RWPE1 (cell line): ENCODE results near the gene FAM222A.

Experiments used
- CTCF ChIA-PET: fragments of 350-600 bp; sonication (Branson Sonifier 250); formaldehyde crosslinking; extraction: SDS; loops from one replicate; lab custom pipeline; 2021; lab: Yijun Ruan, JAX
- POLR2A ChIA-PET: fragments of 400-600 bp; formaldehyde crosslinking; extraction: SDS; loops from one replicate; lab custom pipeline; 2020; ENCODE audit warnings: antibody characterized with exemption; ENCODE audit not compliant: low non-redundant PET; lab: Yijun Ruan, JAX
- DNase-seq: peaks from one replicate; pipeline ENCODE4 v3.0.0; 2012; ENCODE audit warnings: low spot score
- H3K27ac ChIP-seq: fragments of 450-650 bp; 2 replicates; pipeline ENCODE4 v1.5.1; 2017
- CTCF ChIP-seq: fragments of 450-650 bp; conservative IDR thresholded peaks from 2 replicates; pipeline ENCODE4 v1.5.1; 2017; ENCODE audit warnings: low read depth, mild to moderate bottlenecking

Gene FAM222A

DNA sequence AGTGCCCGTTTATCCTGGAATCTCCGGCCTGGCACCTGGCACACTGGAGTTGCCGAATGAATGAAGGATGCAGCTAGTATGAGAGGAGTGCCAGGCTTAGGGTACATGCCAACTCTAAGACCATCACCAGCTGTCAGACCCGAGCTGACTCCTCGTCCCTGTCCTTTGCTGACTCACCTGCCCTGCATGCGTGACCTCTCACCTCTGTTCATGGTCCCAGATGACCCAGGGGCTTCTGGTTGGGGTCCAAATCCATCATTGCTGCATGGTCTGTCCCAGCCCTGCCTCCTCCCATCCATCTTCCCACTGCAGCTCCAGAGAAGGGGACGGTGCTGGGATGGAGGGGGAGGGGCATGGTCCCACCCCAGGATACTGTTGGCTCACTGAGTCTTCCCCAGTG lies 9.9 kb upstream of the FAM222A start:
- POLR2A ChIA-PET = no interaction called here
- TF ChIP-seq CTCF = no peak
- H3K27ac ChIP-seq = no peak overlapping the region
- DNase-seq = no peak
- CTCF ChIA-PET = no interaction called here

DNA sequence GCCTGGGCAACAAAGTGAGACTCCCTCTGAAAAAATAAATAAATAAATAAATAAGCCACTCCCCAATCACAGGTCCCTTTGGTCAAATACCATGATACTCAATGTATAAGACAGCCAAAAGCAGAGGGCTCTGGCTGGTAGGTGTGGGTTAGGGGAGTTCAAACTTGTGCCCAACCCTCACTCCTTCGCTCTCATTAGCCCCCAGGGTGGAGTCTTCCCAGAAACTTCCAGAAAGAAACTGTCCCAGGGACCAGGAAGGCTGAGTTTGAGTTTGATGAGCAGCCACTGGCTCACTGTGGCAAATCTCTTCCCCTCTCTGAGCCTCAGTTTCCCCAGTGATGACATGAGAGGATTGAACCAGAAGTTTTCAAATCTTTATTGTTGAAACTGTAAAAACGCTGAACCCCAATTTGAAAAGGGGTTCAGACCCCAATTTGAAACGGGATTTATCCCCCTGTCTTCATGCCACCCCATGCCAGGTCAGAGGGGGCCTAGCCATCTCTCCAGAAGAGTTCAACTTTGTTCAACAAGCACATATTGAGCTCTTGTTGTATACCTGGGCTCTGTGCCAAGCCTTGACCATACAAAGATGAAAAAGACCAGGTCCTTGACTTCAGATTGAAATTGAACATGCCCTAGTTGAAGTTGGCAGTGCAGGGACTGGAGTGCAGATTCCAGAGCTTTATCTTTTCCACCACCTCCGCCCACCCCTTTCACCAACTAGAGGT lies 9.1 kb upstream of the FAM222A start:
- CTCF ChIA-PET = no interaction called here
- DNase-seq = no peak
- H3K27ac ChIP-seq = no peak overlapping the region
- POLR2A ChIA-PET = no interaction called here
- TF ChIP-seq CTCF = no peak

GRCh38 chr12:109705291-109705690 lies 8.3 kb upstream of the FAM222A start:
- DNase-seq = no peak

DNA sequence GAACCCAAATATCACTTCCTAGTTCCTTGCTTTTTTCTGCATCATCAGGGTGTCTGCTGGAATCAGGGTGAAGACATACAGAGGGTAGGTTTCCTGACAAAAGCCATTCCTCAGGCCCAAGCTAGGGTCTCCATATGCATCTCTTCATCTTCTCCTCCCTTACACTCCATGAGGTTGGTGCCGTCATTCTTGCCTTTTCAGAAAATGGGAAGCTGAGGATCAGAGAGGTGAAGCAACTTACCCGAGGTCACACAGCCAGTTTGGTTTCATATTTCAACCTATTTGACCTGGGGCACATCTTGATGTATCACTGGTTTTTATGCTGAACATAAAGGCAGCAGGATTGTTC lies 7.3 kb upstream of the FAM222A start:
- no peak for TF ChIP-seq CTCF
- ChIA-PET CTCF (interaction anchor here (0.6 kb wide), 1 partner anchor 40 kb away, joined by 3 read pairs; no protein-coding TSS in a partner anchor), POLR2A (no interaction called here)
- H3K27ac ChIP-seq = no peak overlapping the region
- no peak for DNase-seq

More at GRCh38 chr12:109705291-109705690, 8.3 kb upstream of the FAM222A start:
- POLR2A ChIA-PET = no interaction called here
- no peak overlapping the region for H3K27ac ChIP-seq
- CTCF ChIA-PET = no interaction called here
- no peak for TF ChIP-seq CTCF

DNA sequence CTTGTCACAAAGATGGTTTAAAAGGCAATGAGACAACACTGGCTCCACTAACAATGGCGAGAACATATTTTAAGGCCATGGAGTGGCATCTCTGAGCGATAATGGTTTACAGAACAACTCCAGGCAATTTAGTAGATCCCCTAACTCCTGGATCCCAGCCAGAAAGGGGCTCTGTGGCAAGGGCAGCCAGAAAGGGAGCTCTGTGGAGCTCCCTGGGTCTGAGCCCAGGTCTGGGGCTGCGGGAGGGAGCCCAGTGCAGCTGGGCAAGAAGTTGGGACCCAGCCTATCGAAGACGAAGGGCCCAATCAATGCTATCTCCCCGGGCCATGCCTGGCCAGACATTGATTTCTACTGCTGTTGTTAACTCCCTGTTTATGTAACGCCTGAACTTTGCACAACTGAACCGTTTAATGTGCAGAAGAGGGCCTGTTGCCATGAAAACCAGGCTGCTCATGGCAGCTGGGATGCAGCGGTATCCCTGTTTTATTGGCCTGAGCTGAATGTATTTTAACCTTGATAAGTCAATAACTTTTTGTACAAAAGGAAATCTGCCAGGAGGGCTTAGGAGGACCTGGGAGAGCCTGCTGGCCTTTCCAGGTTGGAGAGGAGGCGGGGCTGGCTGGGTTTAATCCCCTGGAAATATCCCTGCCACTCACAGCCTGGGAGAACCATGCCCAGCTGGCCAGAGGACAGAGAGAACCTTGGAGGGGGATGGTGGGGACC lies 6.7 kb upstream of the FAM222A start:
- TF ChIP-seq CTCF = no peak
- POLR2A ChIA-PET = no interaction called here
- no peak overlapping the region for H3K27ac ChIP-seq
- CTCF ChIA-PET = no interaction called here
- no peak for DNase-seq

GRCh38 chr12:109707470-109707821 lies 6.2 kb upstream of the FAM222A start:
- ChIA-PET POLR2A (no interaction called here), CTCF (no interaction called here)
- no peak overlapping the region for H3K27ac ChIP-seq
- no peak for TF ChIP-seq CTCF
- DNase-seq = no peak
